Adipocyte (in vitro differentiated cells): Measurements from ENCODE around the gene PTPRN2.

Experiments used
- DNase-seq: peaks from one replicate; pipeline ENCODE4 v3.0.0-alpha.2; 2015; ENCODE audit warnings: low read depth
- H3K27me3 ChIP-seq: replicated peaks from 2 replicates; pipeline ENCODE4 v1.7.0; 2013; ENCODE audit warnings: mild to moderate bottlenecking, low read length, moderate library complexity; ENCODE audit not compliant: control insufficient read depth, insufficient read depth
- H3K36me3 ChIP-seq: 2 replicates; pipeline ENCODE4 v1.7.0; 2013; ENCODE audit warnings: low read length, mild to moderate bottlenecking, moderate library complexity; ENCODE audit not compliant: control insufficient read depth, insufficient read depth, severe bottlenecking
- H3K4me1 ChIP-seq: 2 replicates; pipeline ENCODE4 v1.7.0; 2013; ENCODE audit warnings: mild to moderate bottlenecking, low read length, moderate library complexity; ENCODE audit not compliant: control insufficient read depth, insufficient read depth
- H3K4me3 ChIP-seq: 2 replicates; pipeline ENCODE4 v1.7.0; 2013; ENCODE audit warnings: mild to moderate bottlenecking, low read length, moderate library complexity
- H3K9ac ChIP-seq: 2 replicates; pipeline ENCODE4 v1.7.0; 2013; ENCODE audit warnings: mild to moderate bottlenecking, low read length, moderate library complexity
- H3K9me3 ChIP-seq: 2 replicates; pipeline ENCODE4 v1.7.0; 2013; ENCODE audit warnings: mild to moderate bottlenecking, low read length, moderate library complexity; ENCODE audit not compliant: control insufficient read depth

PTPRN2 gene

DNA sequence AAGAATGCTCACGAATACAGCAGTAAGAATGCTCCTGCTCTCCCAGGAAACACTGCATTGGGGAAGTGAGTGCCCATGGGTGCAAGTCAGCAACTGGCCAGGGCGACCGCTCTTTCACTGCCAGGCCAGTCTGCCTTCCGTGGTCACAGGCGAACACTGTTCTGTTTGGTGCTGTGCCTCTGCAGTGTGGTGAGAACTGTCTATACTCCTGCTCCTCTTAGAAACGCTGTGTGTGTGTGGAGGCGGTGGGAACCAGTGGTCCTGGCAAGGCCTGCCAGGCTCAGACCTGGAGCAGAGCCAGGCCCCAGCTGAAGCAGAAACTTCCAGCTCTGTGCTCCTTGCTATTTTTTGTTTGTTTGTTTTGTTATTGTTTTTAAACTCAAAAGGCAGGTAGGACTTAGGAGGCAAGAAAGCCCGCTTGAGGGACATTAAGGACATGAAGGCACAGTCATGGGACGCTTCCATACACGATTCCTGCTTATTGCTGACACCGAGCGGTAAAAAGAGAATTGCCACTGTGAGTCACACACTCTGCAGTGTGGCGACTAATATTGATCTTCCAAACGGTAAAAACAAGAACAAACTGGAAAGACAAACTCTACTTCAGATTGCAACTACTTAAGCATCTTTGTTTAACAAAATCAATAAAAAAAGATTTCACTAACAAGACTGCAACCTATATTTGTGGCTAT is 820.0 kb downstream of the PTPRN2 start:
- no peaks in the 10 kb centered on the region for H3K27me3 ChIP-seq
- H3K4me1 ChIP-seq: no peaks in the 10 kb centered on the region
- peaks cover 8% of the 10 kb centered on the region for H3K9me3 ChIP-seq
- no peaks in the 10 kb centered on the region for H3K36me3 ChIP-seq
- DNase-seq: no peak
- no peak overlapping the region for H3K9ac ChIP-seq
- H3K4me3 ChIP-seq: no peak overlapping the region

DNA sequence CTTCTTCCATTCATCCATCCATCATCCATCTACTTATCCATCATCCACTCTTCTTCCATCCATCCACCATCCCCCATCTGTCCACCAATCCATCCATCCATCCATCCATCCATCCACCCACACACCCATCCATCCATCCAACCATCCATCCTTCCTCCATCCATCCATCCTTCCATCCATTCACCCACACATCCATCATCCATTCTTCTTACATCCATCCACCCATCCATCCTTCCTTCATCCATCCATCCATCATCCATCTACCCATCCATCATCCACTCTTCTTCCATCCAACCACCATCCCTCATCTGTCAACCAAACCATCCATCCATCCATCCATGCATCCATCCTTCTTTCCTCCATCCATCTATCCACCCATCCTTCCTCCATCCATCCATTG is 821.5 kb downstream of the PTPRN2 start:
- Histone ChIP-seq H3K4me1 (no peaks in the 10 kb centered on the region), H3K36me3 (no peaks in the 10 kb centered on the region), H3K9ac (no peak overlapping the region), H3K27me3 (no peaks in the 10 kb centered on the region), H3K4me3 (no peak overlapping the region), H3K9me3 (peaks cover 6% of the 10 kb centered on the region)
- DNase-seq: no peak

GRCh38 chr7:157764946-157765537 is 822.6 kb downstream of the PTPRN2 start:
- Histone ChIP-seq H3K9ac (no peak overlapping the region), H3K4me3 (no peak overlapping the region), H3K27me3 (no peaks in the 10 kb centered on the region), H3K9me3 (no peaks in the 10 kb centered on the region), H3K36me3 (no peaks in the 10 kb centered on the region), H3K4me1 (no peaks in the 10 kb centered on the region)
- DNase-seq: no peak

- Histone ChIP-seq H3K27me3 (no peaks in the 10 kb centered on the region), H3K9ac (no peak overlapping the region), H3K36me3 (no peaks in the 10 kb centered on the region), H3K9me3 (no peaks in the 10 kb centered on the region), H3K4me3 (no peak overlapping the region), H3K4me1 (no peaks in the 10 kb centered on the region)
- no peak for DNase-seq
Observed at GRCh38 chr7:157764193-157764592, 823.4 kb downstream of the PTPRN2 start.

GRCh38 chr7:157763279-157764000 is 824.2 kb downstream of the PTPRN2 start:
- no peak for DNase-seq
- Histone ChIP-seq H3K4me3 (no peak overlapping the region), H3K4me1 (no peaks in the 10 kb centered on the region), H3K36me3 (no peaks in the 10 kb centered on the region), H3K9ac (no peak overlapping the region), H3K9me3 (no peaks in the 10 kb centered on the region), H3K27me3 (no peaks in the 10 kb centered on the region)

DNA sequence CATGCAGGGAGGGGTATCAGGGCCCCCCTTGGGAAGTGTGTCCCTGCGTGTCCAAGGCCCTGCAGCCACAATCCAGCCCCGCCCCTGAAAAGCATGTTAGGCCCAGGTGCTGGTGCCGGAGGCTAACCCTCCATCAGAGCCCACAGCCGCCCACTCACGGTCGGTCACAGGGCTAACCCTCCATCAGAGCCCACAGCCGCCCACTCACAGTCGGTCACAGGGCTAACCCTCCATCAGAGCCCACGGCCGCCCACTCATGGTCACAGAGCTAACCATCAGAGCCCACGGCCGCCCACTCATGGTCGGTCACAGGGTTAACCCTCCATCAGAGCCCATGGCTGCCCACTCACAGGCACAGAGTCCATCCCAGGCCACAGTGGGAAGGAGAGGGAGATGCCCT is 824.8 kb downstream of the PTPRN2 start:
- H3K36me3 ChIP-seq: no peaks in the 10 kb centered on the region
- DNase-seq: no peak
- no peak overlapping the region for H3K9ac ChIP-seq
- no peaks in the 10 kb centered on the region for H3K4me1 ChIP-seq
- H3K9me3 ChIP-seq: no peaks in the 10 kb centered on the region
- no peak overlapping the region for H3K4me3 ChIP-seq
- H3K27me3 ChIP-seq: no peaks in the 10 kb centered on the region

DNA sequence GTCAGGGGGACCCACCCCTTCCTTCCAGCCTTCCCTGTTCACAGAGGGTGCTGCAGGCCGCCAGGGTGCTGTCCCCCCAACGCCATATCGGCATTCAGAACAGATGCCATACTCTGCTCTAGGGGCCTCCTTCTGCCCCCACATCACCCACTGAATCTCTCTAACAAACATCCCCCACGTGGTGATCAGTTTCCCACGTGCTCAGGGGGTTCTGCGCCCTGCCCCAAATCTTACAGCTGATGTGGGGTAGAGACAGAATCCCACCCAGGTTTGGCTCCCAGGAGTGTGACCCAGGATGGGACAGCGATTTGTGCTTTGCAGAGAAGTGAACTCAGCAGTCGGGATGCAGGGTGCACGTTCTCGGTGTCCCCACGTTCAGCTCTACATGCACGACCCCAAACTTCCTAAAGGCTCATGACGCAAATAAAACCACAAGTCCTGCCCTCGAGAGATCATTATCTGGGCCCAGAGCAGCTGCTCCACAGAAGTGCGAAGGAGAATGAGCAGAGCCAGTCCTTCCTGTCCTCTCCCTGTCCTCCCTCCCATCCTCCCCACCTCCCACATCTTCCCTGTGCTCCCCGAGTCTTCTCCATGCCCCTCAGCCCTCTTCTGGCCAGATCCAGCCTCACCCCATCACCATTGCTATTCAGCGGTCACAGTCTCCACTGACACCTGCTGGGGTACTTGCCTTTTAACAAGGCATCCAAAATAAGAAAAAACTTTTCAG is 827.5 kb downstream of the PTPRN2 start:
- no peaks in the 10 kb centered on the region for H3K9me3 ChIP-seq
- no peak for DNase-seq

GRCh38 chr7:157759246-157759805 is 828.3 kb downstream of the PTPRN2 start:
- no peak for DNase-seq
- H3K36me3 ChIP-seq: no peaks in the 10 kb centered on the region

More for the DNA sequence above, 827.5 kb downstream of the PTPRN2 start:
- Histone ChIP-seq H3K4me3 (no peak overlapping the region), H3K36me3 (no peaks in the 10 kb centered on the region), H3K27me3 (no peaks in the 10 kb centered on the region), H3K4me1 (no peaks in the 10 kb centered on the region), H3K9ac (no peak overlapping the region)

GRCh38 chr7:157758468-157759245 is 829.0 kb downstream of the PTPRN2 start:
- H3K9ac ChIP-seq: no peak overlapping the region
- no peaks in the 10 kb centered on the region for H3K9me3 ChIP-seq
- H3K27me3 ChIP-seq: no peaks in the 10 kb centered on the region
- H3K4me3 ChIP-seq: no peak overlapping the region
- no peaks in the 10 kb centered on the region for H3K36me3 ChIP-seq
- DNase-seq: no peak
- H3K4me1 ChIP-seq: no peaks in the 10 kb centered on the region

More at GRCh38 chr7:157759246-157759805, 828.3 kb downstream of the PTPRN2 start:
- H3K9me3 ChIP-seq: no peaks in the 10 kb centered on the region
- H3K4me3 ChIP-seq: no peak overlapping the region
- no peaks in the 10 kb centered on the region for H3K4me1 ChIP-seq
- no peak overlapping the region for H3K9ac ChIP-seq
- H3K27me3 ChIP-seq: no peaks in the 10 kb centered on the region

DNA sequence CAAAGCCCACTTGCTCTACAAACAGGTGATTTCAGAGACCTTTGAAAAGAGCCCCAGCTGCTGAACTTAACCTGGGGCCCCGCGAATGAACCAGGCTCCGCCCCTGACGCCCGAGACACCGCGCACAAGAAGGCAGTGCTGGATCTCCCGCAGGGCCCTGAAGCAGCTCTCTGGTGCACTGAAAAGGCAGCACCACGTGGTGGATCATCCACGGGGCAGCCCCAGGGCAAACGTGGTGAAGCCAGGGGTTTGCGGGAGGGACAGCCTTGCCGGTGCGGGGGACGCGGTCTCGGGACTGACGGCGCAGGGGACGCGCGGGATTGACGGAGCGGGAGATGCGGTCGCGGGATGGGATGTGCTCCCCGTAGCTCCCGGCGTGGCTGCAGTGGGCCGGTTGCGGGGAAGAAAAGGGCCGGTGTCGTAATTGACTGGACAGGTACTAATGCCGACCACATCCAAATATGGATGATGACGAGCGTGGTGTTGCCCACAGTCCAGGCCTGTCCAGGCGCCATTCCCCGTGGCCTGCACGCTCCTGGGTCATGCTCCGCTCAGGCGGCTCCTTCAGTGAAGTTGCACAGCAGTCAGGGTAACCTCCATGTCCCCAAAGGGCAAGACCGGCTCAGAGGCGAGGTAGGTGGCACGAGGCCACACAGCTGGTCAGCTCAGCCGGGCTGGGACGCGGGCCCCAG is 829.7 kb downstream of the PTPRN2 start:
- Histone ChIP-seq H3K9ac (no peak overlapping the region), H3K9me3 (no peaks in the 10 kb centered on the region), H3K36me3 (no peaks in the 10 kb centered on the region), H3K4me3 (no peak overlapping the region), H3K4me1 (no peaks in the 10 kb centered on the region), H3K27me3 (no peaks in the 10 kb centered on the region)
- DNase-seq: no peak
